Subcutaneous preadipocyte (primary cell): ENCODE data around the gene ABO. TPM values are rescaled to one million over a fixed set of nuclear protein-coding genes. Genes with fewer than 3 reads are reported as not detected.

Experiments used
- small RNA-seq: library from RNA; depleted of rRNA; stranded (forward); fragments of <200 nt; gene quantifications from one replicate; pipeline ENCODE3, GENCODE V24; 2012
- total RNA-seq: library from RNA; depleted of rRNA; stranded (reverse); fragments of >200 nt; gene quantifications from 2 replicates; pipeline ENCODE4 v1.2.3, GENCODE V29; 2012

Gene ABO
- total RNA-seq: not detected in 2 replicates

DNA sequence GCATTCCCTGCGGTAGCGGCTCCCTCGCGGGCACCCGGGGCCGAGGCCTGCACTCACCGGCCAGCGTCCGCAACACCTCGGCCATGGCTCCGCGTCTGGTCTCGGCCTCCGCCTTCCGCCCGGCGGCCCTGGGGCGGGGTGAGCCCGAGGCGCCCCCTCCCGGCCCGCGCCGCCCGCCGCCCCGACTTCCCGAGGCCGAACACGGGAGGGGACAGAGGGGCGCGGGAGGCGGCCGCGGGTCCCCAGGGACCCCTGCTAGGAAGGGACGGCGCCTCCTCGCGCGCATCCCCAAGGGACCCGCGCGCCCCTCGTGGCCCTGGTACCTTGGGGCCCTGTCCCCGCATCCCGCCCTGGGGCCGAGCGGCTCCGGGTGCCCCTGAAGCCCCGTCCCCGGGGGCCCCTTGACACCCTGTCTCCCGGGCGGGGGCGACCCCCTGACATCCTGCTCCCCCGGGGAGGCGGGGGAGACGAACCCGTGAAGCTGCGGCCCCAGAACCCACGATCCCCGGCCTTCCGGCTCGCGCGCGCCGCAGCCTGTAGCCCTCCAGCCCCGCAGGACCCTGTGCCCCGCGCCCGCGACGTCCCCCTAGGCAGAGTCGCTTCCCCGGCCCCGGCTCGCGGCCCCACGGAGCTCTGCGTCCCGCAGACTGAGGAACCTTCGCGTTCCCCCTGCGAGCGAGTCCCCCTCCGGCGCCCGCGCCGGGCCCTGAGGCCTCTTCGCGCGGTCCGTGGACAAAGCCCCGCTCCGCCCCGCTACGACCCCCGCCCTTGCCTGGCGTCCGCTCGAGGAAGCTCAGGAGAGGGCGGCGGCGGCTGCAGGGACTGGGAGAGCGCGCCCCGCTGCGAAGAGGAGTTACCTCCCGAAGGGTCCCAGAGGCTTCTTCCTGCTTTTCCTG lies at the start of gene ABO:
Gene ABO, minus strand, starts transcription at position 97 of the 896 bp plus-strand sequence.

DNA sequence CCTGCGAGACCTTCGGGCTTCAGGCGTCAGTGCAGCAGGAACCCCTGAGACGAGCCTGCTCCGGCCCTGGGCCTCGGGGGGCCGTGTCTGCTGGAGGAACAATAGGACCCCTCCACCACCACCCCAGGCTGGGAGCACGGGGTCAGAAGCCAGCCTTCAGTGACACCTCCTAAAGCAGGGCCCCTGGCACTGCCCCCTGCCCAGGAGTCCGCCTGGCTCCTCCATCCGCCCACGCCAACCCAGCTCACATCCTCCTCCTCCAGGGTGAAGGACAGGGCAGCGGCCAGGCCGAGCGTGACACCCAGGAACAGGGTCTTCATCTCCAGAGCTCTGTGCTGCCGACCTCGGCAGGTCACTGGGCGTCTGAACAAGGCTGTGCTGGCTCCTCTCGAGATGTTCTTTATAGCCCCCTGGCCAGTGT lies 66.1 kb downstream of the ABO start, which contains the start of gene OBP2B:
Gene OBP2B, minus strand, starts transcription at position 371 of the 421 bp plus-strand sequence. Its CDS starts 51 bp downstream, at position 320.

Small RNA genes lying within 50 kb of the gene (small RNA-seq; reads per million reads assigned to genes)
- not detected for gene RF00019

Other genes starting within 250 kb of the ABO start
- gene GTF3C5, start 244.2 kb downstream of the ABO start, total RNA-seq: 37.8 and 50.4 TPM in 2 replicates
- 0.20 and 0.37 TPM in 2 replicates for gene CEL, start 213.2 kb downstream of the ABO start, total RNA-seq
- gene RALGDS, start 154.0 kb downstream of the ABO start, total RNA-seq: 19.9 and 21.7 TPM in 2 replicates
- 1.8 TPM in 2 replicates for gene GBGT1, start 111.3 kb downstream of the ABO start, total RNA-seq
- gene OBP2B, start 66.0 kb downstream of the ABO start, total RNA-seq: not detected in 2 replicates
- 6.6 and 8.8 TPM in 2 replicates for gene SURF6, start 61.0 kb upstream of the ABO start, total RNA-seq
- gene MED22, start 72.9 kb upstream of the ABO start, total RNA-seq: 13.6 and 16.8 TPM in 2 replicates
- gene RPL7A, start 73.0 kb upstream of the ABO start, total RNA-seq: 1,530 and 2,826 TPM in 2 replicates
- 16.8 and 22.8 TPM in 2 replicates for gene SURF1, start 81.3 kb upstream of the ABO start, total RNA-seq
- gene SURF2, start 81.3 kb upstream of the ABO start, total RNA-seq: 13.6 and 16.0 TPM in 2 replicates
- 331 and 383 TPM in 2 replicates for gene SURF4, start 100.9 kb upstream of the ABO start, total RNA-seq
- gene STKLD1, start 101.2 kb upstream of the ABO start, total RNA-seq: under 0.01 and 1.4 TPM in 2 replicates
- gene REXO4, start 142.8 kb upstream of the ABO start, total RNA-seq: 12.9 and 14.5 TPM in 2 replicates
- gene ADAMTS13, start 147.2 kb upstream of the ABO start, total RNA-seq: 0.73 and 1.2 TPM in 2 replicates
- gene CACFD1, start 184.8 kb upstream of the ABO start, total RNA-seq: 1.1 and 1.2 TPM in 2 replicates
- 22.4 and 30.9 TPM in 2 replicates for gene SLC2A6, start 203.9 kb upstream of the ABO start, total RNA-seq
- gene MYMK, start 249.8 kb upstream of the ABO start, total RNA-seq: not detected in 2 replicates